Stimulated activated CD4-positive, alpha-beta T cell treated with anti-CD3 and anti-CD28 coated beads, Interleukin-1b, Interleukin-23, amount 100 ng/mL, for 48 hours (primary cell): Measurements from ENCODE around the gene CUTA.
A peak's percentile ranks its signal among the peaks of the same experiment; 100 is the strongest.
"Not testable (repeated sequence)": the region's sequence is repeated elsewhere in the genome, so short reads cannot be mapped to it uniquely, and the experiment has no call there.

Source experiments
- DNase-seq: peaks from one replicate; pipeline ENCODE4 v3.0.0-alpha.2; 2020

CUTA gene

DNA sequence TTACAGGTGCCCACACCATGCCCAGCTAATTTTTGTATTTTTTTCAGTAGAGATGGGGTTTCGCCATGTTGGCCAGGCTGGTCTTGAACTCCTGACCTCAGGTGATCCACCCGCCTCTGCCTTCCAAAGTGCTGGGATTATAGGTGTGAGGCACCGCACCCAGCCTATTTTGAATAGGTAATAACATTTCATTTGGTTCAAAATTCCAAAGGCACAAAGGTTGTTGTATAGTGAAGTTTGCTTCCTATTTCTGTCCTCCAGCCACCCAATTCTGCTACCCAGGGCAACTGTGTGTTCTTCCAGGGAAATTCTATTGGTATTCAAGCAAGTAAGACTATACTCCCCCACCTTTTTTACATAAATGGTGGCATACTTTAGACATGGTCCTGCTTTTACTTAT is 19.3 kb downstream of the CUTA start:
- not testable (repeated sequence) for DNase-seq

DNA sequence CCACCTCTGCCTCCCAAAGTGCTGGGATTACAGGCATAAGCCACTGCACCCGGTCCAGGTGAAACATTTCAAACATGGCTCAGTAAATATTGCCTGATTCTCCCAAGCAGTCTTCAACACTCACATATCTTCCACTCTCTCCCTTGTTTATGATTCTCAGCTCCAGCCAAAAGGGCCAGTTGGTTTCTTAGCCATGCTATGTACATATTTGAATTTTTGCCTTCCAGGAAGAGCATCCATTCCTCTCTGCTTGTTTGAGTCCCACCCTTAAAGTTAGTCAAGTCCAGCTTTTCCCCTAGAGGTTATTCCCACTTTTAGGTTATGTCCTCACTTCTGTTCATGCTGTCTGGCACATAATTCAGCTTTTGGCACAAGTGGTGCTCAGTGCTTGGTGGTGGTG is 20.4 kb downstream of the CUTA start:
- no peak for DNase-seq

GRCh38 chr6:33392979-33393378 is 24.9 kb downstream of the CUTA start:
- no peak for DNase-seq

DNA sequence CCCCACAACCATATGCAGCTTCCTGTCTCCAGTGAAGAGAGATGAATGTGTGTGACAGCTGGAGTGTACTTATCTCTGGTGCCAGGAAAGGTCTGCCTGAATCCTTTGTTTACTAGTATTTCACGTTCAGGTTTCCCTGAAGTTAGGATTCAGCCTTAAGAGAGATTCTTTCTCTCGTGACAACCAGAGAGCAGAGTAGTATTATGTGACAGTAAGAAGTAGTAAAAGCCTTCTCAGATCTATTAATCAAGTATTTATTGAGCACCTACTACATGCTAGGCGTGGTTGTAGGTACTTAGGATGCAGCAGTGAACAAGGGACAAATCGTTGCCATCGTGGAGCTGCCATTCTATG is 25.3 kb downstream of the CUTA start:
- no peak for DNase-seq

DNA sequence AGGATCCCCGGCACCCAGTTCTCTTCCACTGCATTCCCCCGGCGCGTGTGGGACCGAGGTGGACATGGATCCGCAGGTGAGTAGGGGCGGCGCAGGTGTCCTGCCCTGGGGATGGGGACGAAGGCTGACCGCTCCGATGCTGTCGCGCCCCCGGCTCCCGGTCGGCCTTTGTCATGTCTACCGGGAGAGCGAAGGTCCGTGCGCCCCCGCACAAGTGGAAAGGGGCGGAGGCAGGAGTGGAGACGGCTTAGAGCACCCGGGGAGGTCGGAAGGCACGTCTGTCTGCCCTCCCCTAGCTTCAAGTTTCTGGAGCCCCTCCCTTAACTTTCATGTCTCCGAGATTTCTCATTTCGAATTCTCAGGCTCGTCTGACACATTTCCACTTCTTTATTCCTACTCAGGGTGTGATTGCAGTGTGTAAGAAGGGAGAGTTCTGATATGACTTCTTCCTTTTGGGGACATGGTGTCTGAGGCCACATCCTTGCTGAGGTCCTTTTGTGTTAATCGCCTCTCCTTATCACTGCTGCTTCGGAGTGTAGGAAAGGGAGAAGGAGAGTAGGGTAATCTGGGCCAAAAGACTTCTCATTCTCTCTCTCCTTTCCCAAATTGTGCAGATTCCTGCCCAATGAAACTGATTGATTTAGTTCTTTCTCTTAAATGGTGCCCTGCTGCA is 25.8 kb downstream of the CUTA start:
- DNase-seq, result peak; percentile 68

DNA sequence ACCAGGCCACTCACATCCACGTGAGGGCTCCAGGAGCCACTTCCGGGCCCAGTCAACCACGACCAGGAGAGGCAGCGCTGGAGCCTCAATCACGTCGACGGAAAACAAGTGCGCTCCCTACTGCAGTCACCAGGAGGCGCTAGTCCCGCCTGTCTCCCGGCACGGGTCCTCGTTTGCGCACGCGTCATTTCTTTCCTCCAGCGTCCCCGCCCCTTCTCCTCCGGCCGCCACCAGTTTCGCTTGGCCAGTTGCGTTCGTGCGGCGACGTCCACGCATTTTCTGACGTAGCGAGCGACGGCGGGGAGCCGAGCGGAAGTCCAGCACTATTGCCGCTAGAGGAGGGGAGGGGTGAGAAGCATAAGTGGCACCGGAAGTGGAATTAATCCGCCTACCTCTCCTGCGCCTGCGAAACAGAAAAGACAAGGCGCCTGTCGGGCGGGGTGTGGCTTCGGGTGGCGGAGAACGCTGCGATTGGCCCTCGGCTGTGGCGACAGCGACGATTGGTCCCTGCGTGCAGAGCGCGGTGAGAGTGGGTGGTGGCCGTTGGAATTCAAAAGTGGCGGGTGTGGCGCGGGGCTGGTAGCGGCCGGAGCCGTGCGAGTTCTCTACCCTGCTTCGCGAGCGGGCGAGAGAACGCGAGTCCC is 26.5 kb downstream of the CUTA start, which contains the start of gene KIFC1:
TSS of gene KIFC1 (plus strand) at position 546 of the 644 bp plus-strand sequence. CDS start 163 bp downstream, outside the sequence.
- peak; percentile 99 for DNase-seq

DNA sequence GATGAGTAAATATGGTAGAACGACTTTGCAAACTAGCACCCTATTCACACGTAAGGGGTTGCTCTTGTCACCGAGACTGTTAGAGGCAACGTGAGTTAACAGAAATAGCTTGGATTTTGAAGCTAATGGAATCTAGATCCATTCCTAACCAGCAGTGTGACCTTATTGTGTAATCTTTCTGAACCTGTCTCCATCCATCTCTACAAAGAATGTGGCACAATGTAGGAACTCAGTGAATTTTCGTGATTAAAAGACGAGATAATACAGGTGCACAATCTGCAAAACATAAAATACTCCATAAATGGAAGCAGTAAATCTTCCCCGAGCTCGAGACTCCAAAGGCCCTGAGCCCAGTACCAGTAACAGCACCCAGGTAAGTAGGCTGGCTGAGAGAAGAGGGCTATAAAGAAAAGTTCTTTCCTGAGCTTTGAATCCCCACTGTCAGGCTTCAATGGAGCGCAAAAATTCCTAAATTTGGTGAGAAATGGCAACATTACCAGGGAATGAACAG is 27.1 kb downstream of the CUTA start:
- no peak for DNase-seq

- no peak for DNase-seq
Observed at GRCh38 chr6:33390173-33390572, 27.7 kb downstream of the CUTA start.

GRCh38 chr6:33384581-33385020 is 33.3 kb downstream of the CUTA start:
- DNase-seq, result no peak

GRCh38 chr6:33383427-33384185 is 34.3 kb downstream of the CUTA start:
- no peak for DNase-seq

DNA sequence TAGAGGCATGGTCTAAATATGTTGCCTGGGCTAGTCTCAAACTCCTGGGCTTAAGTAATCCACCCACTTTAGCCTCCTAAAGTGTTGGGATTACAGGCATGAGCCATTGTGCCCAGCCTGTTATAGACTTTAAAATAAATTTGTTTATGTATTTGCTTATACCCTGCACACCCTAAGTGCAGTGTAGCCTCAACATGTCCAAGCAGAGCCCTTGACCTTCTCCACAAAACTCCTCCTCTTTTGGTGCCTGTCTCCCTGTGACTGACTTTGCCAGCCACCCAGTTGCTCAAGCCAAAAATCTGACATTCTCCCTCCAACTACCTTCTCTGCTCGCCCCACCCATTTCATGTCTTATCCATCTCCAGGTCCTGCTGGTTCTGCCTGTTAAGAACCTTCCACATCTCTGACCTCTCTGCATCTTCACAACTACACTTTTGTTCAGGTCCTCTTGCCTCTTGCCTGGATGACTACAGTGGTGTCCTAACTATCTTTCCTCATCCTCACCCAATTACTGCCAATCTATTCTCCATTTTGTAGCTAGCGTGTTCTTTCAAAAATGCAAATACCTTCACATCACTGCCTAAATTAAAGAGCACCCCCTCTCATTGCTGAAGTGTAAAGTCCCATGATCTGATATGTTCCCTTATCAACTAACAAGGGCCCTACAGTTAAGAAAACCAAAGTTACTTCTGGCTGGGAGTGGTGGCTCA is 37.5 kb downstream of the CUTA start:
- DNase-seq, result no peak

GRCh38 chr6:33379184-33379583 is 38.7 kb downstream of the CUTA start:
- DNase-seq, result not testable (repeated sequence)

DNA sequence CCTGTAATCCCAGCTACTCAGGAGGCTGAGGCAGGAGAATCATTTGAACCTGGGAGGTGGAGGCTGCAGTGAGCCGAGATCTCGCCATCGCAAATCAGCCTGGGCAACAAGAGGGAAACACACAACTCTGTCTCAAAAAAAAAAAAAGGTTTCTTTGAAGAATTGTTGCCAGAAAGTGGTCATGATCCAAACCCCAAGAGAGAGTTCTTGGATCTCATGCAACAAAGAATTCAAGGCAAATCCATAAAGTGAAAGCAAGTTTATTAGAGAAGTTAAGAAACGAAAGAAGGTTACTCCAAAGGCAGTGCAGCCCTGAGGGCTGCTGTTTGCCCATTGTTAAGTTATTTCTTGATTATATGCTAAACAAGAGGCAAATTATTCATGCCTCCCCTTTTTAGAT is 40.7 kb downstream of the CUTA start:
- no peak for DNase-seq

DNA sequence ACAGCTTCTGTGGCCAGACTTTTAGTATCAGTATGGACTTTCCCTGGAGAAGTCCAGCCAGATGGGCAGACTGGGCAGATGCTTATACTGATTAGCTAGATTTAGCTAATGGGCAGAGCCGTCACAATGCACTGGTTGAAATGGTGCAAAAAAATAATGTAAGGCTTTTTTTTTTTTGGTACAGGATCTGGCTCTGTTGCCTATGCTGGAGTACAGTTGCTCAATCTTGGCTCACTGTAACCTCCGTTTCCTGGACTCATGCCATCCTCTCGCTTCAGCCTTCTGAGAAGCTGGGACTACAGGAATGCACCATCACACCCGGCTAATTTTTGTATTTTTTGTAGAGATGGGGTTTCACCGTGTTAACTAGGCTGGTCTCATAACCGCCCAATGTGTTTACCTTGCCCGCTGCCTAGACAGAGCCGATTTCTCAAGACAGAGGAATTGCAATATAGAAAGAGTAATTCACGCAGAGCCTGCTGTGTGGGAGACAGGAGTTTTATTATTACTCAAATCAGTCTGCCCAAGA is 42.7 kb downstream of the CUTA start:
- no peak for DNase-seq

- no peak for DNase-seq
Observed at GRCh38 chr6:33373960-33374910, 43.7 kb downstream of the CUTA start.

GRCh38 chr6:33372526-33373123 is 45.3 kb downstream of the CUTA start:
- no peak for DNase-seq

DNA sequence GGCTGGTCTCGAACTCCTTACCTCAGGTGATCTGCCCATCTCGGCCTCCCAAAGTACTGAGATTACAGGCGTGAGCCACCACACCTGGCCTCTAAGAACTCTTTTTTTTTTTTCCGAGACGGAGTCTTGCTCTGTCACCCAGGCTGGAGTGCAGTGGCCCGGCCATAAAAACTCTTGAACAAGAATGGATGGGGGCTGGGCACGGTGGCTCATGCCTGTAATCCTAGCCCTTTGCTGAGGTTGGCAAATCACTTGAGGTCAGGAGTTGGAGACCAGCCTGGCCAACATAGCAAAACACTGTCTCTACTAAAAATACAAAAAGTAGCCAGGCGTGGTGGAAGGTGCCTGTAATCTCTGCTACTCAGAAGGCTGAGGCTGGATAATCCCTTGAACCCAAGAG is 46.0 kb downstream of the CUTA start:
- DNase-seq, result not testable (repeated sequence)

DNA sequence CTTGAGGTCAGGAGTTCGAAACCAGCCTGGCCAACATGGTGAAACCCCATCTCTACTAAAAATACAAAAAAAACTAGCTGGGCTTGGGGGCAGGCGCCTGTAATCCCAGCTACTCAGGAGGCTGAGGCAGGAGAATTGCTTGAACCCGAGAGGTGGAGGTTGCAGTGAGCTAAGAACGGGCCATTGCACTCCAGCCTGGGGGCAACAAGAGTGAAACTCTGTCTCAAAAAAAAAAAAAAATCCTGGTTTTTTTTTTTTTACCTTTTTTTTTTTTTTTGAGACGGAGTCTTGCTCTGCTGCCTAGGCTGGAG is 50.2 kb downstream of the CUTA start:
- not testable (repeated sequence) for DNase-seq

DNA sequence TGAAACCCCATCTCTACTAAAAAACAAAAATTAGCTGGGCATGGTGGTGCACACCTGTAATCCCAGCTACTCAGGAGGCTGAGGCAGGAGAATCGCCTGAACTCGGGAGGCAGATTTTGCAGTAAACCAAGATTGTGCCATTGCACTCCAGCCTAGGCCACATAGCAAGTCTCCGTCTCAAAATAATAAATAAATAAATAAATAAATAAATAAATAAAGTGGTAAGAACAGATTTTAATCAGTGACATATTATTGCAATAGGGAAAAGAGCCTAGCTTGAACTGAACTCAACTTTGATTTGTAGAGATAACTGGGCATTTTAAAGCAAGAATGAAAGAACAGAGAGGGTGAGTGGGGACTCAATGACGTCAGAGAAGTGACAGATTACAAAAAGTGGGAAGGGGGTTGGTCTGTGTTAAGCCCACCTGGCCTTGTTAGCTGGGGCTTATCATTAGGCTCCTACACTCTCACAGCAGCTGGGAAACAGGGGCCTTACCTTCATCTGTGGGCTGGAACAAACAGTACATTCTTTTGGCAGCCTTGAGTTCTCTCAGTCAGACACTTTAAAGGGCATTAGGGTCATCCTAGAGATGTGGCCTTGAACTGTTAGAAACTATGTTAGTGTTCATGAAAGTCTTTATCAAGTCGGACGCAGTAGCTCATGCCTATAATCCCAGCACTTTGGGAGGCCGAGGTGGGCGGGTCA is 50.7 kb downstream of the CUTA start:
- DNase-seq, result no peak
